Naive B cell (primary cell): ENCODE measurements around the gene CLSTN2. TPM values are rescaled to one million over a fixed set of nuclear protein-coding genes. Genes with fewer than 3 reads are reported as not detected.

ENCODE experiments used
- ATAC-seq, 2 donors: fragments of 150-1000 bp; cut with Tn5 transposase; 2 replicates each; pipeline ENCODE4 v1.10.0; 2021; ENCODE audit warnings: low read depth in 2 of 2, mild to moderate bottlenecking in 2 of 2, moderate library complexity in 2 of 2
- DNase-seq: peaks from one replicate; pipeline ENCODE4 v3.0.0; 2022
- H3K27ac Mint-ChIP-seq, 6 donors: one replicate each; pipeline ENCODE4 v1.8.0; 2020 to 2022; ENCODE audit warnings: mild to moderate bottlenecking in 6 of 6, mixed read lengths in 6 of 6, moderate library complexity in 5 of 6, inconsistent platforms in 2 of 6
- H3K27me3 Mint-ChIP-seq, 3 donors: one replicate each; pipeline ENCODE4 v1.8.0; 2021 to 2022; ENCODE audit warnings: mixed read lengths in 3 of 3, mild to moderate bottlenecking in 1 of 3
- H3K36me3 Mint-ChIP-seq, 2 donors: one replicate each; pipeline ENCODE4 v1.8.0; 2020 to 2022; ENCODE audit warnings: mixed read lengths in 2 of 2, inconsistent platforms in 1 of 2, mild to moderate bottlenecking in 1 of 2
- H3K4me1 Mint-ChIP-seq, 3 donors: one replicate each; pipeline ENCODE4 v1.8.0; 2020 to 2022; ENCODE audit warnings: mixed read lengths in 3 of 3, inconsistent platforms in 1 of 3, mild to moderate bottlenecking in 1 of 3, moderate library complexity in 1 of 3
- H3K4me3 Mint-ChIP-seq, 8 donors: one replicate each; pipeline ENCODE4 v1.8.0; 2020 to 2022; ENCODE audit warnings: mild to moderate bottlenecking in 8 of 8, mixed read lengths in 8 of 8, moderate library complexity in 8 of 8, inconsistent platforms in 2 of 8
- H3K9me3 Mint-ChIP-seq, 7 donors: one replicate each; pipeline ENCODE4 v1.8.0; 2020 to 2022; ENCODE audit warnings: mixed read lengths in 7 of 7, mild to moderate bottlenecking in 5 of 7, inconsistent platforms in 2 of 7, moderate library complexity in 1 of 7
- polyA plus RNA-seq, 6 donors: library from polyadenylated mRNA; unstranded; fragments of 300-500 nt; fragmentation: Illumina TruSeq; gene quantifications; one replicate each; pipeline ENCODE4 v1.2.3, GENCODE V29; 2021; ENCODE audit warnings: low read depth in 6 of 6

CLSTN2 gene
- polyA plus RNA-seq, 6 donors from 2014 or later: not detected

DNA sequence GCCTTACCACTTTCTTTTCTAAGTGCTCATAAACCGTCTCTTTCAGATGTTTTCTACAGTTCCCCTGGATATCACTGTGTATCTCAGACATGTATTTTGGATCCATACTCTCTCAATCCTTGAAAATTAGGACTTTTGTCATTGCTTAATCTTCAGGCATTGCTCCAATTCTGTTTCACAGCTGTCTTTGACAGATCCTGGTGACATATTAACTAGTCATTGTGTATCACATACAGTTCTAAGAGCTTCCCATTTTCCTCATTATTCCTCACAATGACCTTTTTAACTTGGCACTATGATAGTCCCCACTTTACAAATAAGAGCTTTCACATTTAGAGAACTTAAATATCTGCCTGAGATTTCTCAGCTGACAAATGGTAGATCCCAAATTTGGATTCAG is 151.7 kb downstream of the CLSTN2 start:
- H3K27ac Mint-ChIP-seq: no peak overlapping the region
- no peak overlapping the region for H3K4me3 Mint-ChIP-seq
- H3K9me3 Mint-ChIP-seq: peaks cover 0 to 6% (median 4%) of the 10 kb centered on the region in 7 donors
- H3K36me3 Mint-ChIP-seq: no peaks in the 10 kb centered on the region
- DNase-seq: no peak
- H3K4me1 Mint-ChIP-seq: no peaks in the 10 kb centered on the region
- no peaks in the 10 kb centered on the region for H3K27me3 Mint-ChIP-seq
- no peak for ATAC-seq

DNA sequence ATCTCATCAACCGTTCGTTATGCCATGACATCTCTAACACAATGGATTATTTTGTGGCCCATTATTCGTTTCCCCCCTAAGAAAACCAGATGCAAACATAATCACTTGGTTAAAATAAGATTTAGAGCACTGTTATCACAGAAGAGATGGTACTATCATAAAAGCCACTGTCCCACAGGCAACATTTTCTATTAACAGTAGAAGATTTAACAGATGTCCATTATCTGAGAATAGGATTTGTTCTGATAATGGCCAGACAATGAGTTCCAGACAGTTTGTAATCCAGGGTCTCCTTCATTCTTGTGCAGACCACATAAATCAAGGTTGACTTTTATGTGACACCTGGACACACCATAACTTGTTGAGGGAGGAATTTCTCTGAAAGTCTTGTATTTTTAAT is 153.1 kb downstream of the CLSTN2 start:
- no peaks in the 10 kb centered on the region for H3K4me1 Mint-ChIP-seq
- no peak for DNase-seq
- H3K4me3 Mint-ChIP-seq: no peak overlapping the region
- H3K9me3 Mint-ChIP-seq: peaks cover 0 to 6% (median 4%) of the 10 kb centered on the region in 7 donors
- peaks cover 0 to 2% (median 0%) of the 10 kb centered on the region in 3 donors for H3K27me3 Mint-ChIP-seq
- H3K27ac Mint-ChIP-seq: no peak overlapping the region
- no peak for ATAC-seq
- no peaks in the 10 kb centered on the region for H3K36me3 Mint-ChIP-seq

GRCh38 chr3:140088513-140088912 is 153.5 kb downstream of the CLSTN2 start:
- no peak overlapping the region for H3K27ac Mint-ChIP-seq
- no peak overlapping the region for H3K4me3 Mint-ChIP-seq
- H3K27me3 Mint-ChIP-seq: peaks cover 0 to 7% (median 4%) of the 10 kb centered on the region in 3 donors
- peaks cover 0 to 6% (median 4%) of the 10 kb centered on the region in 7 donors for H3K9me3 Mint-ChIP-seq
- DNase-seq (no peak), ATAC-seq (no peak)
- H3K4me1 Mint-ChIP-seq: no peaks in the 10 kb centered on the region
- H3K36me3 Mint-ChIP-seq: no peaks in the 10 kb centered on the region

- Mint-ChIP-seq H3K9me3 (peaks cover 0 to 6% (median 4%) of the 10 kb centered on the region in 7 donors), H3K27ac (no peak overlapping the region), H3K4me3 (no peak overlapping the region), H3K27me3 (peaks cover 0 to 9% (median 4%) of the 10 kb centered on the region in 3 donors), H3K4me1 (no peaks in the 10 kb centered on the region), H3K36me3 (no peaks in the 10 kb centered on the region)
- no peak for DNase-seq
- ATAC-seq: no peak
Measured at GRCh38 chr3:140089403-140090072, 154.6 kb downstream of the CLSTN2 start.

DNA sequence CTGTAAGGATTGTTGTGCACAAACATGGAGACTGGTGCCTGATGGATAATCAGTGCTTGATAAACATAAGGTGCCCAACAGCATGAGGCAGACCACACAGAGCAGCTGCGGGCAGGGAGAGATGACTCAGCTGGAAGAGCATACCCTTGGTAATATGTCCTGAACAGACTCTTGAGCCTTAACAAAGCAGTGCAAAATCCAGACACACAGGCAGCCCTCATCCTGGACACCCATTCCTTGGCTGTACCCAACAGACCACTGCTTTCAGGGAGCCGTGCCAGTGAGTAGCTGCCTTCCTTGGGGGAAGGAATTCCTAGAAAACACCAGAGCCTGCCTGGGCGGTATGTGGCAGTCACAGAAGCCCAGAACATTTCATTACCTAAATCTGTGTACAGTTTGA is 156.2 kb downstream of the CLSTN2 start:
- Mint-ChIP-seq H3K9me3 (peaks cover 0 to 6% (median 4%) of the 10 kb centered on the region in 7 donors), H3K4me3 (no peak overlapping the region), H3K36me3 (no peaks in the 10 kb centered on the region), H3K27ac (no peak overlapping the region), H3K27me3 (peaks cover 0 to 9% (median 4%) of the 10 kb centered on the region in 3 donors), H3K4me1 (no peaks in the 10 kb centered on the region)
- ATAC-seq: no peak
- no peak for DNase-seq

DNA sequence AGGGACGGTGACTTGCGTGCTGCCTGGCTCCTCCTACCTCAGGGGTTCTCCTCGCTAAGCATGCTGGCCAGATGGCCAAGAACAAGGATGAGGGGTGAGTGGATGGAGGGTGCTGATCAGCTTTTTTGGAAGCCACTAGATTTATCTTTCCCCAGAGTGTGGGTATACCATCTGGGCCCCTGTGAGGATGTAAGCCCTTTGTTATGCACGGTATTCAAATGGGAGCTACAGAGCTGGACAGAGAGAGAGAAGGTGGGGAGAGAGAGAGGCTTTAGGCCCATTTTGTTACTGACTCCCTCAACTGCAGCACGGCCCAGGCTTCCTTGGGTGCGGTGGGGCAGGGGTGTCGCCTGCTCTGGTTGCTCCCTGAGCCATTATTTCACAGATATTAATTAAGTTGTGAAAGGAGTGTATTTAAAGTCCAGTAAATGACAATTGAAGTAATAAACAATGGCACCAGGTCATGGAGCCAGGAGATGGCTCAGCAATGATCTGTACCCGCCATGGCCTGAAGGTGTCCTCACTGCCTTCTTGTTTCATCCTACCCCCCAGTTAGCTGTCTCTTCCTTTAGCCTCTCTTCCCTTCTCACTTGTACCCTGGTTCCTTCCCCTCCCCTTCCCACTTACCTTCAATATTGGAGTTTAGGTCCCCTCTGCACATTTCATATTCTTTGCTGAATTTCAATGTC is 158.0 kb downstream of the CLSTN2 start:
- H3K4me1 Mint-ChIP-seq: no peaks in the 10 kb centered on the region

DNA sequence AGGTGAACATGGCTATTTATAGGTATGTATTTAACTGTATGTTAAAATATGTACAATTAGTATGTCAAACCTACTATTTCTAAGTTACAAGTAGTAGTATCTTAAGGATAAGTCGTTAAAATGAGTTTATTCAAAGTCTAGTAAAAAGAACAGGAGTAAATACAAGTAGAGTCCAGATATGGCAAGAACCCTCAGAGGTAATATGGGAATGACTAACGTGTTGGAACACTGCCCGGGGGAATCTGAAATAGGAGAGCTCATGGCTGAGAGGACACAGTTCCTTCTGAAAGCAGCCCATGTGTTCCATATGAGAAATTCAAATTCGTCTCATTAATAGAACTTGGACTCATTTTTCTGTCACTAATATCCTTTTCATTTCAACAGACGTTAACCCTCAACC is 158.8 kb downstream of the CLSTN2 start:
- Mint-ChIP-seq H3K4me3 (no peak overlapping the region), H3K4me1 (no peaks in the 10 kb centered on the region), H3K27me3 (peaks cover 0 to 9% (median 4%) of the 10 kb centered on the region in 3 donors), H3K36me3 (no peaks in the 10 kb centered on the region), H3K9me3 (peaks cover 0 to 6% (median 4%) of the 10 kb centered on the region in 7 donors), H3K27ac (no peak overlapping the region)
- DNase-seq (no peak), ATAC-seq (no peak)

More for the DNA sequence above, 158.0 kb downstream of the CLSTN2 start:
- H3K4me3 Mint-ChIP-seq: no peak overlapping the region
- no peak overlapping the region for H3K27ac Mint-ChIP-seq
- peaks cover 0 to 9% (median 4%) of the 10 kb centered on the region in 3 donors for H3K27me3 Mint-ChIP-seq
- no peaks in the 10 kb centered on the region for H3K36me3 Mint-ChIP-seq
- peaks cover 0 to 6% (median 4%) of the 10 kb centered on the region in 7 donors for H3K9me3 Mint-ChIP-seq
- DNase-seq (no peak), ATAC-seq (no peak)

DNA sequence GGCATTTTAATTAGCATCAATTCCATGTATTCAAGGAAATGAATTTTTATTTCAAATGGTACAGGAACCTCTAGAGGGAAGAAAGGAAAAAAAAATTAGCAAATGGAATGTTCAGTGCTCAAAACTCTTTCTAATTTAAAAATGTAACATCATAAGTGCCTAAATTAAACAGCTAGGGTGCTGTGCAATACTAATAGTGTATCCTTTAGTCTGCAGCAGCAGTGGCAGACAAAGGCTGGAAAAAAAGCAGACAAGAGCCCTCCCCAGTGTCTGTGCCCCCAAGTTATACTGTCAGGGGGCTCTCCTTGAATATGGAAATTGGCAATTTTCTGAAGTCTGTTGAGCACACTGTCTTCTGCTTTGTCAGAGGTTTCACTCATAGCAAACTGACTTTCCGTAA is 159.5 kb downstream of the CLSTN2 start:
- no peak for ATAC-seq
- H3K27ac Mint-ChIP-seq: no peak overlapping the region
- DNase-seq: no peak
- peaks cover 0 to 4% (median 3%) of the 10 kb centered on the region in 7 donors for H3K9me3 Mint-ChIP-seq
- peaks cover 0 to 9% (median 4%) of the 10 kb centered on the region in 3 donors for H3K27me3 Mint-ChIP-seq
- H3K36me3 Mint-ChIP-seq: no peaks in the 10 kb centered on the region
- no peak overlapping the region for H3K4me3 Mint-ChIP-seq
- H3K4me1 Mint-ChIP-seq: no peaks in the 10 kb centered on the region

DNA sequence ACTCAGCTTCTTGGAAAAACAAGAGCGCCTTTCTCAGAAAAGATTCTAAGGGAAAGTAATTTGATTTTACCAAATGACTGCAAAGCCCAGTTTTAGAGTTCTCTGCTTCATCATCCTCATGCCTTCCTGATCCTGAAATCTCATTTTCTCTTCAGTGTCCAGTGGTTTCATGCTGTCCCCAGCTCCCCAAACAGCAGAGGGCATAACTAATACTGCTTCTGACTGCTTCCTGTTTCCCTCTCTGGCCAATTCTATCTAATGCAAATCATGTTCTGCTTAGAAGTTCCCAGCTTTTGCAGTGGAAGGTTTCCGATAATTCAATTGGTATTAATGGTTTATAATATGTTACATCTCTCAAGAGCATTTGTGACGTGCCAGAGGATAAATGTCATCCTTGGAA is 161.1 kb downstream of the CLSTN2 start:
- H3K4me3 Mint-ChIP-seq: peak overlapping the region in 1 of 8 donors; percentile 13
- H3K27me3 Mint-ChIP-seq: peaks cover 3 to 9% (median 4%) of the 10 kb centered on the region in 3 donors
- H3K36me3 Mint-ChIP-seq: no peaks in the 10 kb centered on the region
- H3K9me3 Mint-ChIP-seq: peaks cover 0 to 4% (median 0%) of the 10 kb centered on the region in 7 donors
- no peaks in the 10 kb centered on the region for H3K4me1 Mint-ChIP-seq
- no peak for DNase-seq
- H3K27ac Mint-ChIP-seq: no peak overlapping the region
- ATAC-seq: no peak

- Mint-ChIP-seq H3K9me3 (peaks cover 0 to 7% (median 0%) of the 10 kb centered on the region in 7 donors), H3K4me1 (no peaks in the 10 kb centered on the region), H3K27ac (no peak overlapping the region), H3K27me3 (peaks cover 3 to 7% (median 4%) of the 10 kb centered on the region in 3 donors), H3K4me3 (no peak overlapping the region), H3K36me3 (no peaks in the 10 kb centered on the region)
- ATAC-seq (no peak), DNase-seq (no peak)
Measured at GRCh38 chr3:140097874-140098635, 163.1 kb downstream of the CLSTN2 start.

- H3K4me1 Mint-ChIP-seq: no peaks in the 10 kb centered on the region
- ATAC-seq (no peak), DNase-seq (no peak)
- H3K27ac Mint-ChIP-seq: no peak overlapping the region
- no peaks in the 10 kb centered on the region for H3K36me3 Mint-ChIP-seq
- H3K27me3 Mint-ChIP-seq: peaks cover 0 to 3% (median 0%) of the 10 kb centered on the region in 3 donors
- no peak overlapping the region for H3K4me3 Mint-ChIP-seq
- peaks cover 0 to 7% (median 0%) of the 10 kb centered on the region in 7 donors for H3K9me3 Mint-ChIP-seq
Measured at GRCh38 chr3:140100479-140100878, 165.5 kb downstream of the CLSTN2 start.

GRCh38 chr3:140103166-140103565 is 168.2 kb downstream of the CLSTN2 start:
- no peak for ATAC-seq
- peaks cover 0 to 3% (median 0%) of the 10 kb centered on the region in 3 donors for H3K27me3 Mint-ChIP-seq
- H3K9me3 Mint-ChIP-seq: peaks cover 0 to 7% (median 0%) of the 10 kb centered on the region in 7 donors
- H3K27ac Mint-ChIP-seq: no peak overlapping the region
- no peaks in the 10 kb centered on the region for H3K4me1 Mint-ChIP-seq
- no peak overlapping the region for H3K4me3 Mint-ChIP-seq
- no peaks in the 10 kb centered on the region for H3K36me3 Mint-ChIP-seq
- DNase-seq: no peak

GRCh38 chr3:140103986-140104645 is 169.1 kb downstream of the CLSTN2 start:
- H3K4me3 Mint-ChIP-seq: no peak overlapping the region
- no peaks in the 10 kb centered on the region for H3K4me1 Mint-ChIP-seq
- no peak for DNase-seq
- no peak overlapping the region for H3K27ac Mint-ChIP-seq
- no peak for ATAC-seq
- no peaks in the 10 kb centered on the region for H3K36me3 Mint-ChIP-seq
- peaks cover 0 to 7% (median 0%) of the 10 kb centered on the region in 7 donors for H3K9me3 Mint-ChIP-seq
- H3K27me3 Mint-ChIP-seq: peaks cover 0 to 3% (median 0%) of the 10 kb centered on the region in 3 donors
